Aortic smooth muscle cell (primary cell): ENCODE data around the gene AATF. TPM values are rescaled to one million over a fixed set of nuclear protein-coding genes. Genes with fewer than 3 reads are reported as not detected.

Experiments used
- total RNA-seq: library from RNA; depleted of rRNA; stranded (reverse); fragments of >200 nt; gene quantifications from 2 replicates; pipeline ENCODE4 v1.2.3, GENCODE V29; 2014

AATF gene, protein sequence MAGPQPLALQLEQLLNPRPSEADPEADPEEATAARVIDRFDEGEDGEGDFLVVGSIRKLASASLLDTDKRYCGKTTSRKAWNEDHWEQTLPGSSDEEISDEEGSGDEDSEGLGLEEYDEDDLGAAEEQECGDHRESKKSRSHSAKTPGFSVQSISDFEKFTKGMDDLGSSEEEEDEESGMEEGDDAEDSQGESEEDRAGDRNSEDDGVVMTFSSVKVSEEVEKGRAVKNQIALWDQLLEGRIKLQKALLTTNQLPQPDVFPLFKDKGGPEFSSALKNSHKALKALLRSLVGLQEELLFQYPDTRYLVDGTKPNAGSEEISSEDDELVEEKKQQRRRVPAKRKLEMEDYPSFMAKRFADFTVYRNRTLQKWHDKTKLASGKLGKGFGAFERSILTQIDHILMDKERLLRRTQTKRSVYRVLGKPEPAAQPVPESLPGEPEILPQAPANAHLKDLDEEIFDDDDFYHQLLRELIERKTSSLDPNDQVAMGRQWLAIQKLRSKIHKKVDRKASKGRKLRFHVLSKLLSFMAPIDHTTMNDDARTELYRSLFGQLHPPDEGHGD
- 29.2 and 36.6 TPM in 2 replicates for total RNA-seq

DNA sequence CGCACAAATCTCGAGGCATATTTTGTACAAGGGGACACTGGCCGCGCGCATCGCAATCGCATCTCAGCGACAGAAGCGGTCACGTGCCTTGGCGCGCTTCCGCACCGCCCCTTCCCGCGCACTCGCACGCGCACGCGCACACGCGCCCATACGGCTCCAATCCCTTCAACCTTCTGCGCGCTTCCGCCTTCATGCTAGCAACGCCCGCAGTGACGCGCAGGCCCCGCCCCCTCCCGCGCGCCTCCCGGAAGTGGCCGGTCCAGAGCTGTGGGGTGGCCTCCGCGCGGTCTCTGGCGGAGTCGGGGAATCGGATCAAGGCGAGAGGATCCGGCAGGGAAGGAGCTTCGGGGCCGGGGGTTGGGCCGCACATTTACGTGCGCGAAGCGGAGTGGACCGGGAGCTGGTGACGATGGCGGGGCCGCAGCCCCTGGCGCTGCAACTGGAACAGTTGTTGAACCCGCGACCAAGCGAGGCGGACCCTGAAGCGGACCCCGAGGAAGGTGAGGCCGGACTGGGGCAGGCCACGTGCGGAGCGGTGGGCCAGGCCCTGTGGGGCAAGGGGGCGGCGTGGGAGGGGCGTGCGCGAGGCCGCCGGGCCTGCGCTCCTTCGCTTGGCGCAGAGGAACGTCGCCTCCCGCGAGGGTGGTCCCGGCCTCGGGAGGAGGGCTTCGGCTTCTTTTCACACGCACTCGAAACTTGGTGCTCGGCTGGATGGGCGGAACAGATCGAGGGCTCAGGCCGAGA is at the start of gene AATF:
Gene AATF, plus strand, starts transcription at position 238 of the 744 bp plus-strand sequence. Its CDS starts 172 bp downstream, at position 410.

DNA sequence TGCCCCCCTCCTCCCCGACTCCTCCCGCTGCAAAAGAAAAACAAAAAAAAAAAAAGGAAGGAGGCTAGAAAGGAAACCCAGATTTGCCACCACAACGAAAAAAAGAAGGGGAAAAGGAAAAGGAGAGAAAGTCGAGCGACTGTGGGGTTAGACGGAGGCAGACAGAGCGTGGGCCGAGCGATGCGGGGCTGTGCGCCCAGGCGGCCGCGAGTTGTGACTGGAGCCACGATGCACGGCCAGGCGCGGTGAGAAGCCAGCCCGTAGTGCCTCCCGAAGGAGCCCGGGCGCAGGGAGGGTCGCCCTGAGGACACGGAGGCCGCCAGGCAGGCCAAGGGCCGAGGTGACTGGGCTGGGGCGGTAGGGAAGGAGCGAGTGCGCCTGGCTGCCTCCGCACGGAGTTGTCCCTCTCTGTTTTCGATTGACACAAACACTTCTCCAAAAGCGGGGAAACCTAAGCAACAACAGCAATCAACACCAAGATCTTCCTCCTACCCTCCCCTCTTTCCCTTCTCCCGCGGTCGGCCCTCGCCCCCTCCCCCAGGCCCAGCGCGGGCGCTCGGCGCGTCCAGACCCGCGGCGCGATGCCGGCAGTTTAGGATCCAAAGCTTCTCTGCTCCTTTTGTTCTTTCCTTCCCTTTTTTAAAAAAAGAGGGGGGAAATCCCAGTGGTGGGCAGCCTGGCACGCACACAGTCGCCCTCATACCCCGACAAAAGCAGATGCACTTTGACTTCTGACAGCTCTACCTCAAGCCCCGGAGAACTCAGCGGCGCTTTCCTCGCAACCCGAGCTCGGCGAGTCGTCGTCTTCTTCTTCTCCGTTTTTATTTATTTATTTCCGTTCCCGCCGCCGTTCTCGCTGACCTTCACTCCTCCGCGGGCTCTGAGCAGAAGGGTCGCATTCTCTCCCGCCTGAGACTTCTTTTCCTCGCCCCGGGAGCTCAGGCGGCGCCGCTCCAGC is 11.5 kb upstream of the AATF start, which contains the start of gene LHX1:
Gene LHX1, plus strand, starts transcription at position 475 of the 958 bp plus-strand sequence. CDS start 723 bp downstream, outside the sequence.

Other genes starting within 250 kb of the AATF start
- gene LHX1, start 11.5 kb upstream of the AATF start, total RNA-seq: not detected in 2 replicates